Measurements from ENCODE around the gene DIDO1. TPM values are rescaled to one million over a fixed set of nuclear protein-coding genes. Genes with fewer than 3 reads are reported as not detected.

DIDO1 gene
- total and polyA plus RNA-seq, 9 of the 15 experiments (the other 6 are each of a cell fraction or from before 2014, with no cell fraction given): 4.4 to 46.8 (median 31.2) TPM

DNA sequence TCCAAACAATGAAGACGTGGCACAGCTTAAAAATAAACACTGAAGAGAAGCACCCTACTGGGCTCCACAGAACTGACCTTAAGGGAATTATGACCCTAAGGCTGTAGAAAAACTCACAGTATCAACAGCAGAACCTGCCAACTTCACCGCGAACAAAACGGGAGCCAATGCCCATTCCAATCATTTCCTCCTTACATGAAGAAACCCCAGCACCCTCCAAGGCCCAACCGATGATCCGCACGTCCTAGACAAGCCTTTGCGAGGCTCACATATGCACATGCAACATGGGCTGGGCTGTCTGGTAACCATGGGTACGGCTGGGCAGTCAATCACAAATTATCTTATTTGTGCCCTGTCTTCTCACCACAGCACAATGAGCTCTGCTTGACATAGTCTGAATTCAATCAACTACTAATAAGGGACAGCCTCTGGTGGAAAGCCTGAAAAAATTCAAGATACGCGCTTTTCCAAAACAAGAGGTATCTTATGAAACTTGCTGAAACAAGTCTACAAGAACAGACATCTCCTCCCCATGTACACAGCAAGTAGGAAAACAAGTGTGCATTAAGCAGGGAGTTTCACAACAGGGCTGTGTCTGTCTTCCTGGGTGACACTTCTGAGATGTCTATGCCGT lies 1.7 kb downstream of the DIDO1 start (continued):
- peak; percentile 96 for TF ChIP-seq PKNOX1 (IDR thresholded peaks at IDR 0.05)
- no peak for TF ChIP-seq TOE1 (IDR thresholded peaks at IDR 0.05; ENCODE audit: borderline replicate concordance)
- TF ChIP-seq TOE1 (CRISPR knock-in tag; IDR thresholded peaks at IDR 0.05; ENCODE audit: borderline replicate concordance, low read depth): no peak
- 0 out of 4 replicates have a peak, but pooled peaks of 1 of the 2 experiments have one; percentile 18 for TF ChIP-seq TBL1XR1 (IDR thresholded peaks at IDR 0.05; ENCODE audit: low read length in 2 of 2)
- TF ChIP-seq CC2D1A (IDR thresholded peaks at IDR 0.05): no peak
- TF ChIP-seq EP400 (IDR thresholded peaks at IDR 0.05): no peak
- TF ChIP-seq, protein P1, sequence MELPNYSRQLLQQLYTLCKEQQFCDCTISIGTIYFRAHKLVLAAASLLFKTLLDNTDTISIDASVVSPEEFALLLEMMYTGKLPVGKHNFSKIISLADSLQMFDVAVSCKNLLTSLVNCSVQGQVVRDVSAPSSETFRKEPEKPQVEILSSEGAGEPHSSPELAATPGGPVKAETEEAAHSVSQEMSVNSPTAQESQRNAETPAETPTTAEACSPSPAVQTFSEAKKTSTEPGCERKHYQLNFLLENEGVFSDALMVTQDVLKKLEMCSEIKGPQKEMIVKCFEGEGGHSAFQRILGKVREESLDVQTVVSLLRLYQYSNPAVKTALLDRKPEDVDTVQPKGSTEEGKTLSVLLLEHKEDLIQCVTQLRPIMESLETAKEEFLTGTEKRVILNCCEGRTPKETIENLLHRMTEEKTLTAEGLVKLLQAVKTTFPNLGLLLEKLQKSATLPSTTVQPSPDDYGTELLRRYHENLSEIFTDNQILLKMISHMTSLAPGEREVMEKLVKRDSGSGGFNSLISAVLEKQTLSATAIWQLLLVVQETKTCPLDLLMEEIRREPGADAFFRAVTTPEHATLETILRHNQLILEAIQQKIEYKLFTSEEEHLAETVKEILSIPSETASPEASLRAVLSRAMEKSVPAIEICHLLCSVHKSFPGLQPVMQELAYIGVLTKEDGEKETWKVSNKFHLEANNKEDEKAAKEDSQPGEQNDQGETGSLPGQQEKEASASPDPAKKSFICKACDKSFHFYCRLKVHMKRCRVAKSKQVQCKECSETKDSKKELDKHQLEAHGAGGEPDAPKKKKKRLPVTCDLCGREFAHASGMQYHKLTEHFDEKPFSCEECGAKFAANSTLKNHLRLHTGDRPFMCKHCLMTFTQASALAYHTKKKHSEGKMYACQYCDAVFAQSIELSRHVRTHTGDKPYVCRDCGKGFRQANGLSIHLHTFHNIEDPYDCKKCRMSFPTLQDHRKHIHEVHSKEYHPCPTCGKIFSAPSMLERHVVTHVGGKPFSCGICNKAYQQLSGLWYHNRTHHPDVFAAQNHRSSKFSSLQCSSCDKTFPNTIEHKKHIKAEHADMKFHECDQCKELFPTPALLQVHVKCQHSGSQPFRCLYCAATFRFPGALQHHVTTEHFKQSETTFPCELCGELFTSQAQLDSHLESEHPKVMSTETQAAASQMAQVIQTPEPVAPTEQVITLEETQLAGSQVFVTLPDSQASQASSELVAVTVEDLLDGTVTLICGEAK (IDR thresholded peaks at IDR 0.05): no peak
- TF ChIP-seq, protein P1 (CRISPR knock-in tag; IDR thresholded peaks at IDR 0.05): no peak
- no peak for TF ChIP-seq RBBP5 (IDR thresholded peaks at IDR 0.05; ENCODE audit: borderline replicate concordance, insufficient read depth, low read length, poor library complexity, severe bottlenecking)
- TF ChIP-seq DACH1 (IDR thresholded peaks at IDR 0.05; ENCODE audit: partially characterized antibody): no peak
- TF ChIP-seq CBX2 (IDR thresholded peaks at IDR 0.05; ENCODE audit: insufficient read depth, low read length, poor library complexity, severe bottlenecking): no peak
- TF ChIP-seq ZNF311 (CRISPR knock-in tag; IDR thresholded peaks at IDR 0.05): no peak
- TF ChIP-seq, protein P2, sequence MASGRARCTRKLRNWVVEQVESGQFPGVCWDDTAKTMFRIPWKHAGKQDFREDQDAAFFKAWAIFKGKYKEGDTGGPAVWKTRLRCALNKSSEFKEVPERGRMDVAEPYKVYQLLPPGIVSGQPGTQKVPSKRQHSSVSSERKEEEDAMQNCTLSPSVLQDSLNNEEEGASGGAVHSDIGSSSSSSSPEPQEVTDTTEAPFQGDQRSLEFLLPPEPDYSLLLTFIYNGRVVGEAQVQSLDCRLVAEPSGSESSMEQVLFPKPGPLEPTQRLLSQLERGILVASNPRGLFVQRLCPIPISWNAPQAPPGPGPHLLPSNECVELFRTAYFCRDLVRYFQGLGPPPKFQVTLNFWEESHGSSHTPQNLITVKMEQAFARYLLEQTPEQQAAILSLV (tag; IDR thresholded peaks at IDR 0.05): no peak
- no peak for TF ChIP-seq ZNF444 (CRISPR knock-in tag; IDR thresholded peaks at IDR 0.05)
- TF ChIP-seq BMI1 (IDR thresholded peaks at IDR 0.05; ENCODE audit: low read length): 0 out of 2 replicates have a peak, but pooled peaks have one; percentile 35

Data from K562 (cell line).